Measurements from ENCODE around the gene IFIT1.
"Not testable (repeated sequence)": the region's sequence is repeated elsewhere in the genome, so short reads cannot be mapped to it uniquely, and the experiment has no call there.

Gene IFIT1

DNA sequence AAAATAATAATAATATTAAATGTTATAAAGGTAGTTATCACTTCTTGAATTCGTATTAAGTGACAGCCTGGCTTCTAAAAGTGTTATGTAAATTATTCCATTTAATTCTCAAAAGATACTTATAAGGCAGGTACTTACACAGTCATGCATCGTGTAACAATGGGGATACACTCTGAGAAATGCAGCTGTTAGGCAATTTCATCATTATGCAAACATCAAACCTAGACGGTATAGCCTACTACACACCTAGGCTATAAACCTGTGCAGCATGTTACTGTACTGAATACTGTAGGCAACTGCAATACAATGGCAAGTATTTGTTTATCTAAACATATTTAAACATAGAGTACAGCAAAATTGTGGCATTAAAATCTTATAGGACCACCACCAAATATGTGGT is 1.5 kb downstream of the IFIT1 start:
- Histone ChIP-seq H3K9ac (ENCODE audit: low read length in 5 of 5) (peak overlapping the region in 1 of 5 donors; percentile 10), H3K36me3 (ENCODE audit: control insufficient read depth in 5 of 5, insufficient read depth in 5 of 5, low read length in 5 of 5) (no peaks in the 10 kb centered on the region), H3K9me3 (ENCODE audit: control insufficient read depth in 5 of 5, low read length in 5 of 5) (no peaks in the 10 kb centered on the region), H3K27ac (ENCODE audit: low read depth, low read length) (no peak overlapping the region), H3K4me1 (ENCODE audit: control insufficient read depth in 5 of 5, insufficient read depth in 5 of 5, low read length in 5 of 5) (peaks cover 0 to 46% (median 32%) of the 10 kb centered on the region in 5 donors), H3K27me3 (ENCODE audit: control insufficient read depth in 5 of 5, insufficient read depth in 4 of 5, low read length in 5 of 5) (no peaks in the 10 kb centered on the region), H3K4me3 (ENCODE audit: low read depth in 1 of 5, low read length in 5 of 5) (peak overlapping the region; percentile 44 to 95 (median 79))

DNA sequence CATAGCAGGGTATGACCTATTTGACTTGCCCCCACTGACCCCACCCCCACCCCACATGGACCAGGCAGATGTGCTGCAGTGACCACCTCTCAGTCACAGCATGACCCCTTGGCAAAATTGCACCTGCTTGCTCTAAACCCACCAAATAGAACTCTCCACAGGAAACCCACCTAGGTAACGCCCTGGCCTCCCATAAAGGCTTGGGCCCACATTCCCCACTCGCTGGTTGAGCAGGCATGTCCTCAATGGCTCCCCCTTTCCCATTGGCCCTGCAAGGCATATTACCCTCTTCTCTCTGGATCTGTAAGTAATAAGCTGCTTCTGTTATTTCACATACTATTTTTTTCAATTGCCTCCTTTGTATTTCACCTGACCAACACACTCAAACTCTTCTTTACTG is 2.7 kb downstream of the IFIT1 start:
- peaks cover 0 to 46% (median 32%) of the 10 kb centered on the region in 5 donors for H3K4me1 ChIP-seq (ENCODE audit: control insufficient read depth in 5 of 5, insufficient read depth in 5 of 5, low read length in 5 of 5)
- H3K27me3 ChIP-seq (ENCODE audit: control insufficient read depth in 5 of 5, insufficient read depth in 4 of 5, low read length in 5 of 5) = no peaks in the 10 kb centered on the region
- H3K4me3 ChIP-seq (ENCODE audit: low read depth in 1 of 5, low read length in 5 of 5) = peak overlapping the region in 1 of 5 donors; percentile 11
- H3K9ac ChIP-seq (ENCODE audit: low read length in 5 of 5) = no peak overlapping the region
- H3K27ac ChIP-seq (ENCODE audit: low read depth, low read length) = no peak overlapping the region
- no peaks in the 10 kb centered on the region for H3K36me3 ChIP-seq (ENCODE audit: control insufficient read depth in 5 of 5, insufficient read depth in 5 of 5, low read length in 5 of 5)
- no peaks in the 10 kb centered on the region for H3K9me3 ChIP-seq (ENCODE audit: control insufficient read depth in 5 of 5, low read length in 5 of 5)

- Histone ChIP-seq H3K4me1 (ENCODE audit: control insufficient read depth in 5 of 5, insufficient read depth in 5 of 5, low read length in 5 of 5) (peaks cover 0 to 26% (median 17%) of the 10 kb centered on the region in 5 donors), H3K36me3 (ENCODE audit: control insufficient read depth in 5 of 5, insufficient read depth in 5 of 5, low read length in 5 of 5) (peaks cover 9 to 12% (median 11%) of the 10 kb centered on the region in 5 donors), H3K9me3 (ENCODE audit: control insufficient read depth in 5 of 5, low read length in 5 of 5) (no peaks in the 10 kb centered on the region), H3K4me3 (ENCODE audit: low read depth in 1 of 5, low read length in 5 of 5) (no peak overlapping the region), H3K27me3 (ENCODE audit: control insufficient read depth in 5 of 5, insufficient read depth in 4 of 5, low read length in 5 of 5) (no peaks in the 10 kb centered on the region), H3K9ac (ENCODE audit: low read length in 5 of 5) (no peak overlapping the region), H3K27ac (ENCODE audit: low read depth, low read length) (no peak overlapping the region)
Observed at GRCh38 chr10:89398003-89398749, 5.8 kb downstream of the IFIT1 start.

- Histone ChIP-seq H3K4me3 (ENCODE audit: low read depth in 1 of 5, low read length in 5 of 5) (no peak overlapping the region), H3K4me1 (ENCODE audit: control insufficient read depth in 5 of 5, insufficient read depth in 5 of 5, low read length in 5 of 5) (peaks cover 0 to 10% (median 3%) of the 10 kb centered on the region in 5 donors), H3K9me3 (ENCODE audit: control insufficient read depth in 5 of 5, low read length in 5 of 5) (no peaks in the 10 kb centered on the region), H3K36me3 (ENCODE audit: control insufficient read depth in 5 of 5, insufficient read depth in 5 of 5, low read length in 5 of 5) (peaks cover 14 to 24% (median 20%) of the 10 kb centered on the region in 5 donors), H3K9ac (ENCODE audit: low read length in 5 of 5) (peak overlapping the region in 1 of 5 donors; percentile 33), H3K27ac (ENCODE audit: low read depth, low read length) (no peak overlapping the region), H3K27me3 (ENCODE audit: control insufficient read depth in 5 of 5, insufficient read depth in 4 of 5, low read length in 5 of 5) (no peaks in the 10 kb centered on the region)
Observed at GRCh38 chr10:89399956-89400355, 7.5 kb downstream of the IFIT1 start.

DNA sequence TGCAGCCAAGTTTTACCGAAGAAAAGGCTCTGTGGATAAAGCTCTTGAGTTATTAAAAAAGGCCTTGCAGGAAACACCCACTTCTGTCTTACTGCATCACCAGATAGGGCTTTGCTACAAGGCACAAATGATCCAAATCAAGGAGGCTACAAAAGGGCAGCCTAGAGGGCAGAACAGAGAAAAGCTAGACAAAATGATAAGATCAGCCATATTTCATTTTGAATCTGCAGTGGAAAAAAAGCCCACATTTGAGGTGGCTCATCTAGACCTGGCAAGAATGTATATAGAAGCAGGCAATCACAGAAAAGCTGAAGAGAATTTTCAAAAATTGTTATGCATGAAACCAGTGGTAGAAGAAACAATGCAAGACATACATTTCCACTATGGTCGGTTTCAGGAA is 10.6 kb downstream of the IFIT1 start:
- peaks cover 15 to 24% (median 20%) of the 10 kb centered on the region in 5 donors for H3K36me3 ChIP-seq (ENCODE audit: control insufficient read depth in 5 of 5, insufficient read depth in 5 of 5, low read length in 5 of 5)
- no peak overlapping the region for H3K27ac ChIP-seq (ENCODE audit: low read depth, low read length)
- peaks cover 0 to 5% (median 3%) of the 10 kb centered on the region in 5 donors for H3K4me1 ChIP-seq (ENCODE audit: control insufficient read depth in 5 of 5, insufficient read depth in 5 of 5, low read length in 5 of 5)
- H3K9ac ChIP-seq (ENCODE audit: low read length in 5 of 5) = no peak overlapping the region
- H3K4me3 ChIP-seq (ENCODE audit: low read depth in 1 of 5, low read length in 5 of 5) = no peak overlapping the region
- H3K27me3 ChIP-seq (ENCODE audit: control insufficient read depth in 5 of 5, insufficient read depth in 4 of 5, low read length in 5 of 5) = no peaks in the 10 kb centered on the region
- H3K9me3 ChIP-seq (ENCODE audit: control insufficient read depth in 5 of 5, low read length in 5 of 5) = no peaks in the 10 kb centered on the region

DNA sequence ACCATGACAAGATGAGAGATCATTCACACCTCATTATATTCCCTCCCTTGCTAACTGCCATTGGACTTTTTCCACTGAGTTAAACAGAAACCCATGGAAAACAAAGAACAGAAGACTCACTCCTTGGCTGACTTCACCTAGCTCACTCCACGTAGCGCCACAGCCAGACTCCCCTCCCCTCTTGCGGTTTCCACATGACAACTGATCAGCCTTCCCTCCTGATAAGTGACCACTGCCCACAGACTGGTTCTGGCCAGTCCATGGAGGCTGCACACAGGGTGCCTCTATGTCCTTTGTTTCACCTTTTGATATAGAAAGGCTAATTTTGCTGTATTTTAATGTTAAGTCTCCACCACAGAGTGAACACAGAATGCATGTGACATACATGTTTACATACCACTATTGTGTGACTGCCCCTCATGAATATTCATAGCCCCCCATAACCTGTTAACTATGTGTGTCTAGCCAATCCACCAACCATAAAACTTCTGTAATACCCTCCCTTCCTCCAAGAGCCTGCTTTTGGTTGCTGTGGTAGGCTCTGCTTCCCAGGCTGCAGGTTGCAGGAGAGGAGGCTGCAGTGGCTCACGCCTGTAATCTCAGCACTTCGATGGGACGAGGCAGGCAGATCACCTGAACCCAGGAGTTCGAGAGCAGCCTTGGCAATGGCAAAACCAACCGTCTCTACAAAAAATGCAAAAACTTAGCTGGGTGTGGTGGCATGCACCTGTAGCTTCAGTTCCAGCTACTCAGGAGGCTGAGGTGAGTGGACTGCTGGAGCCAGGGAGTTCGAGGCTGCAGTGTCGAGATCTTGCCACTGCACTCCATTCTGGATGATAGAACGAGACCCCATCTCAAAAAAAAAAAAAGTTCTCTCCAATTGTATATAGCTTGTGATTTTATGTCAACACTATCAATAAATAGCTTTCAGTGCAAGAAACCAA is 12.0 kb downstream of the IFIT1 start:
- Histone ChIP-seq H3K9ac (ENCODE audit: low read length in 5 of 5) (no peak overlapping the region), H3K4me3 (ENCODE audit: low read depth in 1 of 5, low read length in 5 of 5) (no peak overlapping the region), H3K27me3 (ENCODE audit: control insufficient read depth in 5 of 5, insufficient read depth in 4 of 5, low read length in 5 of 5) (no peaks in the 10 kb centered on the region), H3K4me1 (ENCODE audit: control insufficient read depth in 5 of 5, insufficient read depth in 5 of 5, low read length in 5 of 5) (peaks cover 0 to 3% (median 0%) of the 10 kb centered on the region in 5 donors), H3K9me3 (ENCODE audit: control insufficient read depth in 5 of 5, low read length in 5 of 5) (no peaks in the 10 kb centered on the region), H3K36me3 (ENCODE audit: control insufficient read depth in 5 of 5, insufficient read depth in 5 of 5, low read length in 5 of 5) (peaks cover 15 to 24% (median 20%) of the 10 kb centered on the region in 5 donors), H3K27ac (ENCODE audit: low read depth, low read length) (no peak overlapping the region)

- not testable (repeated sequence) for H3K9ac ChIP-seq (ENCODE audit: low read length in 5 of 5); H3K27me3 ChIP-seq (ENCODE audit: control insufficient read depth in 5 of 5, insufficient read depth in 4 of 5, low read length in 5 of 5); H3K27ac ChIP-seq (ENCODE audit: low read depth, low read length); H3K4me3 ChIP-seq (ENCODE audit: low read depth in 1 of 5, low read length in 5 of 5); H3K4me1 ChIP-seq (ENCODE audit: control insufficient read depth in 5 of 5, insufficient read depth in 5 of 5, low read length in 5 of 5); H3K9me3 ChIP-seq (ENCODE audit: control insufficient read depth in 5 of 5, low read length in 5 of 5)
- H3K36me3 ChIP-seq (ENCODE audit: control insufficient read depth in 5 of 5, insufficient read depth in 5 of 5, low read length in 5 of 5) = peaks cover 15 to 24% (median 20%) of the 10 kb centered on the region in 5 donors
Observed at GRCh38 chr10:89406178-89406577, 13.8 kb downstream of the IFIT1 start.

GRCh38 chr10:89407792-89408191 is 15.4 kb downstream of the IFIT1 start:
- H3K4me1 ChIP-seq (ENCODE audit: control insufficient read depth in 5 of 5, insufficient read depth in 5 of 5, low read length in 5 of 5); H3K9ac ChIP-seq (ENCODE audit: low read length in 5 of 5); H3K9me3 ChIP-seq (ENCODE audit: control insufficient read depth in 5 of 5, low read length in 5 of 5); H3K4me3 ChIP-seq (ENCODE audit: low read depth in 1 of 5, low read length in 5 of 5); H3K27ac ChIP-seq (ENCODE audit: low read depth, low read length); H3K27me3 ChIP-seq (ENCODE audit: control insufficient read depth in 5 of 5, insufficient read depth in 4 of 5, low read length in 5 of 5): not testable (repeated sequence)
- peaks cover 7 to 17% (median 13%) of the 10 kb centered on the region in 5 donors for H3K36me3 ChIP-seq (ENCODE audit: control insufficient read depth in 5 of 5, insufficient read depth in 5 of 5, low read length in 5 of 5)

- H3K27ac ChIP-seq (ENCODE audit: low read depth, low read length); H3K4me1 ChIP-seq (ENCODE audit: control insufficient read depth in 5 of 5, insufficient read depth in 5 of 5, low read length in 5 of 5); H3K27me3 ChIP-seq (ENCODE audit: control insufficient read depth in 5 of 5, insufficient read depth in 4 of 5, low read length in 5 of 5); H3K9me3 ChIP-seq (ENCODE audit: control insufficient read depth in 5 of 5, low read length in 5 of 5); H3K9ac ChIP-seq (ENCODE audit: low read length in 5 of 5); H3K36me3 ChIP-seq (ENCODE audit: control insufficient read depth in 5 of 5, insufficient read depth in 5 of 5, low read length in 5 of 5); H3K4me3 ChIP-seq (ENCODE audit: low read depth in 1 of 5, low read length in 5 of 5): not testable (repeated sequence)
Observed at GRCh38 chr10:89409282-89409681, 16.9 kb downstream of the IFIT1 start.

GRCh38 chr10:89410551-89410950 is 18.1 kb downstream of the IFIT1 start:
- peaks cover 0 to 16% (median 13%) of the 10 kb centered on the region in 5 donors for H3K4me1 ChIP-seq (ENCODE audit: control insufficient read depth in 5 of 5, insufficient read depth in 5 of 5, low read length in 5 of 5)
- not testable (repeated sequence) for H3K4me3 ChIP-seq (ENCODE audit: low read depth in 1 of 5, low read length in 5 of 5); H3K36me3 ChIP-seq (ENCODE audit: control insufficient read depth in 5 of 5, insufficient read depth in 5 of 5, low read length in 5 of 5); H3K9ac ChIP-seq (ENCODE audit: low read length in 5 of 5); H3K9me3 ChIP-seq (ENCODE audit: control insufficient read depth in 5 of 5, low read length in 5 of 5); H3K27me3 ChIP-seq (ENCODE audit: control insufficient read depth in 5 of 5, insufficient read depth in 4 of 5, low read length in 5 of 5); H3K27ac ChIP-seq (ENCODE audit: low read depth, low read length)
